H9 (cell line): ENCODE data around the gene SLC6A7. TPM values are rescaled to one million over a fixed set of nuclear protein-coding genes. Genes with fewer than 3 reads are reported as not detected.

Experiments
- DNase-seq: peaks from one replicate; pipeline ENCODE4 v3.0.0-alpha.2; 2017
- H2AFZ ChIP-seq: one replicate; pipeline ENCODE4 v1.6.1; 2013; ENCODE audit warnings: mild to moderate bottlenecking, low read length, control low read depth, moderate library complexity
- H2AK5ac ChIP-seq: 2 replicates; pipeline ENCODE4 v1.6.1; 2013; ENCODE audit warnings: low read length, control low read depth, mixed read lengths; ENCODE audit not compliant: insufficient read length
- H2BK120ac ChIP-seq: one replicate; pipeline ENCODE4 v1.6.1; 2013; ENCODE audit warnings: low read depth, mild to moderate bottlenecking, low read length, control low read depth, inconsistent platforms; ENCODE audit not compliant: poor library complexity, severe bottlenecking
- H2BK12ac ChIP-seq: 2 replicates; pipeline ENCODE4 v1.6.1; 2013; ENCODE audit warnings: low read length, control low read depth, mixed read lengths, low read depth; ENCODE audit not compliant: insufficient read length
- H2BK15ac ChIP-seq: 2 replicates; pipeline ENCODE4 v1.6.1; 2013; ENCODE audit warnings: low read depth, low read length, control low read depth
- H2BK20ac ChIP-seq: one replicate; pipeline ENCODE4 v1.6.1; 2013; ENCODE audit warnings: low read depth, mild to moderate bottlenecking, low read length, control low read depth, inconsistent platforms; ENCODE audit not compliant: poor library complexity, severe bottlenecking
- H2BK5ac ChIP-seq: 2 replicates; pipeline ENCODE4 v1.6.1; 2013; ENCODE audit warnings: low read length, control low read depth, mixed read lengths; ENCODE audit not compliant: insufficient read length
- H3K14ac ChIP-seq: 2 replicates; pipeline ENCODE4 v1.6.1; 2013; ENCODE audit warnings: low read length, control low read depth; ENCODE audit not compliant: insufficient read depth
- H3K18ac ChIP-seq: 2 replicates; pipeline ENCODE4 v1.6.1; 2013; ENCODE audit warnings: low read depth, mild to moderate bottlenecking, mixed read lengths, low read length, control low read depth; ENCODE audit not compliant: insufficient read length
- H3K23ac ChIP-seq: 2 replicates; pipeline ENCODE4 v1.6.1; 2013; ENCODE audit warnings: low read length, control low read depth, mixed read lengths, low read depth; ENCODE audit not compliant: insufficient read length
- H3K23me2 ChIP-seq: 2 replicates; pipeline ENCODE4 v1.6.1; 2013; ENCODE audit warnings: low read depth, mild to moderate bottlenecking, mixed read lengths, low read length, control low read depth; ENCODE audit not compliant: insufficient read length, poor library complexity, severe bottlenecking
- H3K27ac ChIP-seq: 2 replicates; pipeline ENCODE4 v1.5.1; 2013; ENCODE audit warnings: low read length, control low read depth, mixed read lengths, low read depth; ENCODE audit not compliant: insufficient read length
- H3K27me3 ChIP-seq: 2 replicates; pipeline ENCODE4 v1.6.1; 2013; ENCODE audit warnings: low read length, control low read depth, inconsistent platforms; ENCODE audit not compliant: insufficient read depth
- H3K4ac ChIP-seq: 2 replicates; pipeline ENCODE4 v1.6.1; 2013; ENCODE audit warnings: low read depth, mild to moderate bottlenecking, control low read depth, inconsistent platforms, low read length, moderate library complexity
- H3K4me1 ChIP-seq: 2 replicates; pipeline ENCODE4 v1.6.1; 2013; ENCODE audit warnings: low read length, control low read depth, inconsistent platforms; ENCODE audit not compliant: insufficient read depth
- H3K4me2 ChIP-seq: 2 replicates; pipeline ENCODE4 v1.6.1; 2013; ENCODE audit warnings: low read length, control low read depth, mixed read lengths; ENCODE audit not compliant: insufficient read length, insufficient read depth
- H3K56ac ChIP-seq: 2 replicates; pipeline ENCODE4 v1.6.1; 2013; ENCODE audit warnings: low read depth, mild to moderate bottlenecking, mixed read lengths, low read length, control low read depth; ENCODE audit not compliant: insufficient read length
- H3K79me1 ChIP-seq: 2 replicates; pipeline ENCODE4 v1.6.1; 2013; ENCODE audit warnings: low read depth, mild to moderate bottlenecking, moderate library complexity, low read length, control low read depth, inconsistent platforms; ENCODE audit not compliant: insufficient read depth, poor library complexity, severe bottlenecking
- H3K79me2 ChIP-seq: 2 replicates; pipeline ENCODE4 v1.6.1; 2013; ENCODE audit warnings: low read length, control low read depth, inconsistent platforms; ENCODE audit not compliant: insufficient read depth
- H3K9ac ChIP-seq: 2 replicates; pipeline ENCODE4 v1.6.1; 2013; ENCODE audit warnings: low read length, control low read depth, mixed read lengths; ENCODE audit not compliant: insufficient read length; ENCODE audit errors: extremely low read depth
- H3K9me3 ChIP-seq: one replicate; pipeline ENCODE4 v1.6.1; 2013; ENCODE audit warnings: low read depth, low read length, inconsistent platforms; ENCODE audit not compliant: control insufficient read depth
- H3T11ph ChIP-seq: one replicate; pipeline ENCODE4 v1.6.1; 2013; ENCODE audit warnings: mild to moderate bottlenecking, low read length, control low read depth, inconsistent platforms
- H4K20me1 ChIP-seq: one replicate; pipeline ENCODE4 v1.6.1; 2013; ENCODE audit not compliant: control insufficient read depth, insufficient read length, insufficient read depth
- H4K5ac ChIP-seq: 2 replicates; pipeline ENCODE4 v1.6.1; 2013; ENCODE audit warnings: low read depth, mild to moderate bottlenecking, mixed read lengths, low read length, control low read depth; ENCODE audit not compliant: insufficient read length
- H4K8ac ChIP-seq: replicated peaks from 2 replicates; pipeline ENCODE4 v1.6.1; 2013; ENCODE audit warnings: low read length, control low read depth, mixed read lengths, low read depth; ENCODE audit not compliant: insufficient read length
- H4K91ac ChIP-seq: 2 replicates; pipeline ENCODE4 v1.6.1; 2013; ENCODE audit warnings: low read depth, mild to moderate bottlenecking, moderate library complexity, mixed read lengths, low read length, control low read depth; ENCODE audit not compliant: insufficient read length
- H3K27ac Mint-ChIP-seq, 3 experiments: 2 replicates in 2 of 3; 3 replicates in 1 of 3; pipeline ENCODE4 v1.8.0; 2020 to 2021; ENCODE audit warnings: mixed read lengths in 3 of 3, mild to moderate bottlenecking in 1 of 3, moderate library complexity in 1 of 3
- H3K27me3 Mint-ChIP-seq: 2 replicates; pipeline ENCODE4 v1.8.0; 2021; ENCODE audit warnings: low read depth, mild to moderate bottlenecking, moderate library complexity, mixed read lengths
- H3K36me3 Mint-ChIP-seq, 3 experiments: 2 replicates in 2 of 3; 3 replicates in 1 of 3; pipeline ENCODE4 v1.8.0; 2020 to 2021; ENCODE audit warnings: low read depth in 3 of 3, mixed read lengths in 3 of 3; ENCODE audit not compliant: insufficient read depth in 1 of 3
- H3K4me1 Mint-ChIP-seq, 2 experiments: 2 replicates each; pipeline ENCODE4 v1.8.0; 2020; ENCODE audit warnings: mixed read lengths in 2 of 2
- H3K4me3 Mint-ChIP-seq, 2 experiments: 2 replicates in 1 of 2; 3 replicates in 1 of 2; pipeline ENCODE4 v1.8.0; 2020 to 2021; ENCODE audit warnings: mild to moderate bottlenecking in 2 of 2, mixed read lengths in 2 of 2, moderate library complexity in 1 of 2
- H3K9me3 Mint-ChIP-seq, 2 experiments: 2 replicates in 1 of 2; 3 replicates in 1 of 2; pipeline ENCODE4 v1.8.0; 2020; ENCODE audit warnings: mild to moderate bottlenecking in 2 of 2, mixed read lengths in 2 of 2, moderate library complexity in 1 of 2
- WGBS: extraction: QIAGEN DNeasy Blood & Tissue Kit; methylation state at CpG from one replicate; pipeline ENCODE4 v1.1.7; 2013; ENCODE audit warnings: missing lambda C conversion rate, low lambda C conversion rate, mixed read lengths; ENCODE audit not compliant: insufficient read length; ENCODE audit errors: extremely low coverage; 5-methylcytosine and 5-hydroxymethylcytosine counted together
- total RNA-seq: library from RNA; stranded (reverse); gene quantifications from 2 replicates; pipeline ENCODE4 v1.2.1, GENCODE V29; 2021
- TF ChIP-seq, protein P1 (sequence below): fragments of 200-600 bp; sonication (generic); conservative IDR thresholded peaks from 3 replicates; pipeline ENCODE4 v1.8.0; 2021; ENCODE audit warnings: antibody characterized with exemption, mild to moderate bottlenecking

Gene SLC6A7
- total RNA-seq, 1 experiment from 2014 or later: not detected

- Histone ChIP-seq H4K91ac (no peak overlapping the region), H3K18ac (no peak overlapping the region), H2BK5ac (no peak overlapping the region), H2BK12ac (no peak overlapping the region), H3K23me2 (no peaks in the 10 kb centered on the region), H2AFZ (no peak overlapping the region), H4K20me1 (peaks cover 2% of the 10 kb centered on the region), H2BK20ac (no peak overlapping the region), H3K4me2 (no peak overlapping the region), H3K79me2 (no peaks in the 10 kb centered on the region), H3K9ac (no peak overlapping the region), H2BK120ac (no peak overlapping the region), H3T11ph (no peak overlapping the region), H4K5ac (no peak overlapping the region), H3K27me3 (no peaks in the 10 kb centered on the region), H3K4ac (no peak overlapping the region), H3K27ac (no peak overlapping the region), H3K4me1 (peaks cover 22% of the 10 kb centered on the region; the same call in 1 of the 2 replicates), H2BK15ac (no peak overlapping the region), H3K56ac (no peak overlapping the region), H3K14ac (peak overlapping the region; percentile 4; the same call in 1 of the 2 replicates), H3K9me3 (no peaks in the 10 kb centered on the region), H3K23ac (no peak overlapping the region), H4K8ac (no peak overlapping the region), H3K79me1 (no peaks in the 10 kb centered on the region), H2AK5ac (no peak overlapping the region)
- TF ChIP-seq, protein P1, sequence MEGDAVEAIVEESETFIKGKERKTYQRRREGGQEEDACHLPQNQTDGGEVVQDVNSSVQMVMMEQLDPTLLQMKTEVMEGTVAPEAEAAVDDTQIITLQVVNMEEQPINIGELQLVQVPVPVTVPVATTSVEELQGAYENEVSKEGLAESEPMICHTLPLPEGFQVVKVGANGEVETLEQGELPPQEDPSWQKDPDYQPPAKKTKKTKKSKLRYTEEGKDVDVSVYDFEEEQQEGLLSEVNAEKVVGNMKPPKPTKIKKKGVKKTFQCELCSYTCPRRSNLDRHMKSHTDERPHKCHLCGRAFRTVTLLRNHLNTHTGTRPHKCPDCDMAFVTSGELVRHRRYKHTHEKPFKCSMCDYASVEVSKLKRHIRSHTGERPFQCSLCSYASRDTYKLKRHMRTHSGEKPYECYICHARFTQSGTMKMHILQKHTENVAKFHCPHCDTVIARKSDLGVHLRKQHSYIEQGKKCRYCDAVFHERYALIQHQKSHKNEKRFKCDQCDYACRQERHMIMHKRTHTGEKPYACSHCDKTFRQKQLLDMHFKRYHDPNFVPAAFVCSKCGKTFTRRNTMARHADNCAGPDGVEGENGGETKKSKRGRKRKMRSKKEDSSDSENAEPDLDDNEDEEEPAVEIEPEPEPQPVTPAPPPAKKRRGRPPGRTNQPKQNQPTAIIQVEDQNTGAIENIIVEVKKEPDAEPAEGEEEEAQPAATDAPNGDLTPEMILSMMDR: no peak
- no CpG with 5 or more reads among the region's 9 CpGs for WGBS
- Mint-ChIP-seq H3K4me3 (no peak overlapping the region), H3K36me3 (no peaks in the 10 kb centered on the region), H3K9me3 (no peaks in the 10 kb centered on the region), H3K27ac (peak overlapping the region in 2 of 3 experiments; percentile 4 to 21; a peak in 3 of 7 replicates), H3K27me3 (peaks cover 12% of the 10 kb centered on the region), H3K4me1 (peaks cover 52 to 67% of the 10 kb centered on the region in 2 experiments)
- peak; percentile 61 for DNase-seq
These were observed 48.2 kb upstream of the SLC6A7 start for GRCh38 chr5:150141544-150142184.
